Colonic mucosa (tissue), 4 donors: ENCODE data around the gene IL20RA. TPM values are rescaled to one million over a fixed set of nuclear protein-coding genes. Genes with fewer than 3 reads are reported as not detected.
A peak's percentile ranks its signal among the peaks of the same experiment; 100 is the strongest.

Experiments
- DNase-seq: peaks from one replicate; pipeline ENCODE4 v3.0.0-alpha.2; 2020
- H3K27ac ChIP-seq: fragments of 200-600 bp; one replicate; pipeline ENCODE4 v1.8.0; 2021
- H3K27me3 ChIP-seq: fragments of 200-600 bp; one replicate; pipeline ENCODE4 v1.8.0; 2021
- H3K36me3 ChIP-seq: fragments of 200-600 bp; one replicate; pipeline ENCODE4 v1.8.0; 2021
- H3K4me1 ChIP-seq: fragments of 200-600 bp; one replicate; pipeline ENCODE4 v1.8.0; 2021; ENCODE audit warnings: mild to moderate bottlenecking
- H3K4me3 ChIP-seq: fragments of 200-600 bp; one replicate; pipeline ENCODE4 v1.8.0; 2021
- H3K9ac ChIP-seq, 2 donors: one replicate each; pipeline ENCODE4 v1.7.0; 2013; ENCODE audit warnings: control low read depth in 2 of 2, low read depth in 2 of 2, low read length in 2 of 2
- H3K9me3 ChIP-seq: fragments of 200-600 bp; one replicate; pipeline ENCODE4 v1.8.0; 2021
- intact Hi-C: fragments of 100-400 bp; cut with DNase I; formaldehyde crosslinking; loops from one replicate; pipeline ENCODE4 v1.14.1; 2022
- total RNA-seq, 2 donors: library from RNA; stranded (reverse); fragmentation: NEBNext Ultra II Directional in 1 of 2; extraction: Animal tissue kit (Norgen Biotek cat#: 25700) in 1 of 2; gene quantifications; one replicate each; pipeline ENCODE4 v1.2.1, GENCODE V29; 2021
- TF ChIP-seq, protein P1 (sequence below): fragments of 200-600 bp; IDR thresholded peaks from one replicate; pipeline ENCODE4 v1.8.0; 2022; ENCODE audit warnings: antibody characterized with exemption, mild to moderate bottlenecking
- donor health status: healthy.
- donor health status: DM: no; HTN: no; CAD: no.
- donor health status: DM: no; HTN: no; CAD: no.

IL20RA gene
- total RNA-seq, 2 donors from 2014 or later: 12.2 to 12.8 TPM

DNA sequence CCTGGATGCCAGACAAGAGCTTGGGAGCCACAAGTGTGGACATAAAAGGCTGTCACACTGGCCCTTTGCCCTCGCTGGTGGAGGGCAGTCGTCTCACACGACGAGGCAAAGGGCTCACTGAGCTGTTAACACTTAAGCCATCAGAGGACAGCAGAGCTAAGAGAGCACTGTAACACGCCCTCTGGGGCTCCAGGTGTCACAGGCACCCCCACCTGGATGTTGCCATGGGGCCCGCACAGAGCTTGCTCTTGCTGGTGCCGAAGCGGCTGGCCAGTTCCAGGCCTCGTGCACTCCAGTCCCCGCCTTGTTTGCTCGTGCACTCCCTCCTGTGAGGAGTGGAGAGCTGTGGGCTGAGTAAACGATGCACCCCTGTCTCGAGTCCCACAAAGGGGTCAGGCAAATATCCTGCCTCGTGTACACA, 85.3 kb downstream of the IL20RA start:
- TF ChIP-seq, protein P1, sequence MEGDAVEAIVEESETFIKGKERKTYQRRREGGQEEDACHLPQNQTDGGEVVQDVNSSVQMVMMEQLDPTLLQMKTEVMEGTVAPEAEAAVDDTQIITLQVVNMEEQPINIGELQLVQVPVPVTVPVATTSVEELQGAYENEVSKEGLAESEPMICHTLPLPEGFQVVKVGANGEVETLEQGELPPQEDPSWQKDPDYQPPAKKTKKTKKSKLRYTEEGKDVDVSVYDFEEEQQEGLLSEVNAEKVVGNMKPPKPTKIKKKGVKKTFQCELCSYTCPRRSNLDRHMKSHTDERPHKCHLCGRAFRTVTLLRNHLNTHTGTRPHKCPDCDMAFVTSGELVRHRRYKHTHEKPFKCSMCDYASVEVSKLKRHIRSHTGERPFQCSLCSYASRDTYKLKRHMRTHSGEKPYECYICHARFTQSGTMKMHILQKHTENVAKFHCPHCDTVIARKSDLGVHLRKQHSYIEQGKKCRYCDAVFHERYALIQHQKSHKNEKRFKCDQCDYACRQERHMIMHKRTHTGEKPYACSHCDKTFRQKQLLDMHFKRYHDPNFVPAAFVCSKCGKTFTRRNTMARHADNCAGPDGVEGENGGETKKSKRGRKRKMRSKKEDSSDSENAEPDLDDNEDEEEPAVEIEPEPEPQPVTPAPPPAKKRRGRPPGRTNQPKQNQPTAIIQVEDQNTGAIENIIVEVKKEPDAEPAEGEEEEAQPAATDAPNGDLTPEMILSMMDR: no peak
- Histone ChIP-seq H3K27ac (peak overlapping the region; percentile 73), H3K9ac (peak overlapping the region in 1 of 2 donors; percentile 24), H3K36me3 (no peaks in the 10 kb centered on the region), H3K4me3 (no peak overlapping the region), H3K9me3 (no peaks in the 10 kb centered on the region), H3K27me3 (no peaks in the 10 kb centered on the region), H3K4me1 (peaks cover 9% of the 10 kb centered on the region)
- intact Hi-C loops: no loop called here
- DNase-seq: peak; percentile 83

GRCh38 chr6:136958168-136958567, 86.6 kb downstream of the IL20RA start:
- H3K9me3 ChIP-seq: no peaks in the 10 kb centered on the region
- intact Hi-C loops: no loop called here
- no peak overlapping the region for H3K4me3 ChIP-seq
- no peaks in the 10 kb centered on the region for H3K27me3 ChIP-seq
- peaks cover 9% of the 10 kb centered on the region for H3K4me1 ChIP-seq
- no peak for DNase-seq
- H3K27ac ChIP-seq: no peak overlapping the region
- TF ChIP-seq, protein P1: no peak
- no peaks in the 10 kb centered on the region for H3K36me3 ChIP-seq
- no peak overlapping the region for H3K9ac ChIP-seq

DNA sequence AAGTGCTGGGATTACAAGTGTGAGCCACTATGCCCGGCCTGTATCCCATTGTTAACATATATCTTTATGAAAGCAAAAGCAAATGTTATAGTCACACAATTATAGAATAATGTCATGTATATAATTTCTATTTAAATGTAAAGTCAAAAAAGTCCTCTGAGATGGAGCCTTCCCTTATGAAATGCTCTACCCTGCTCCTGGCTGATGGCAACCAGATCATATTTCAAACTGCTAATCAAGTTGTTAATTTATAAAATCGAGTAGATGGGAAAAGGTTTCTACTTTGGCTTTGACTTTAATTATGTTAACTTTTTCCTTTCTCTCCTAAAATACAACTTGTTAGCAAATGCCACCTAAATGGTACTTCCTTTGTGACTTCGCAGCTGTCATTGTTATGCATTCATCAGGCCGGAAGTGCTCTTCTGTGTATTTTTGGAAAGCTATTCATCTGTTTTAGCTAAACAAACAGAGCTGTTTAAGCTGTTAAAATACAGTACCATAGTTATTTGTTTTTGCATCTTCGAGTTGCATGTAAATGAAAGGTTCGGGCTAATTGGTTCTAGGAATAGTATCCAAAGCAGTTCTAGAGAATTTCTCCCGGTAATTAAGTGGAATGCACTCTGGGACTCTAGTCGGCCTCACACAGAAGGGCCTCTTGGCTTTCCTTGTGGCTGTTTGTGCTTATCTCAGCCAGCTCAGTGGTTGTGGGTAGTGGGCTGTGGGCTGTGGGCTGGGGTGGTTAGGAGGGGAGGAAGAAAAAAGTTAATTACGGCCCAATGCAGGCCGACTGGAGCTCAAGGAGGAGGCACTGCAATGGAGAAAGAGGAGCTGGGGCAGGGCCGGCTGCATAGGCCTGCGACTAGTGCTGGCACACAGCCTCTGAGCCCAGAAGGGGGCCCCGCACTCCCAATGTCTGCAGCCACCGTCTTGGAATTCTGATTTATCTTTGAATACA, 87.9 kb downstream of the IL20RA start:
- no peaks in the 10 kb centered on the region for H3K27me3 ChIP-seq
- intact Hi-C loops: no loop called here
- H3K9me3 ChIP-seq: no peaks in the 10 kb centered on the region
- TF ChIP-seq, protein P1: no peak
- peaks cover 9% of the 10 kb centered on the region for H3K4me1 ChIP-seq
- no peak overlapping the region for H3K9ac ChIP-seq
- H3K27ac ChIP-seq: no peak overlapping the region
- H3K36me3 ChIP-seq: no peaks in the 10 kb centered on the region
- DNase-seq: no peak
- no peak overlapping the region for H3K4me3 ChIP-seq

DNA sequence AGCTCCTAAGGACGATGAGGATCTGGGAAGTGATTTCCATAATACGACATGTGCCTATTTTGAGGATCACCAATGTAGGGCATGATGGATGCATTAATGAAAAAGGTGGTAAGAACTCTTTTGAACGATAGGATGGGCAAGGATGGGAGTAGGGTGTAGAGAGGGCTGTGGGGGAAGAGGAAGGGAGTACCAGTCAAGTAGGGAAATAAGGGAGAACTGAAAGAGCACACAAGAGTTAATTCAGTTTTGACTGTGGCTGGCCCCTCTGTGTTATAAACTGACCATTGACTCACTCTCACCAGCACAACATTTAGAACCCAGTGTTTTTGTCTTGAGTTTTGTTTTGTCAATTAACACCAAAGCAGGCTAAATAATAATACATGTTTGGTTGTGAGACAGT, 89.6 kb downstream of the IL20RA start:
- intact Hi-C loops: no loop called here
- H3K27ac ChIP-seq: no peak overlapping the region
- H3K4me3 ChIP-seq: no peak overlapping the region
- H3K36me3 ChIP-seq: no peaks in the 10 kb centered on the region
- DNase-seq: no peak
- H3K9ac ChIP-seq: no peak overlapping the region
- no peaks in the 10 kb centered on the region for H3K9me3 ChIP-seq
- peaks cover 9% of the 10 kb centered on the region for H3K4me1 ChIP-seq
- no peaks in the 10 kb centered on the region for H3K27me3 ChIP-seq
- TF ChIP-seq, protein P1: no peak

DNA sequence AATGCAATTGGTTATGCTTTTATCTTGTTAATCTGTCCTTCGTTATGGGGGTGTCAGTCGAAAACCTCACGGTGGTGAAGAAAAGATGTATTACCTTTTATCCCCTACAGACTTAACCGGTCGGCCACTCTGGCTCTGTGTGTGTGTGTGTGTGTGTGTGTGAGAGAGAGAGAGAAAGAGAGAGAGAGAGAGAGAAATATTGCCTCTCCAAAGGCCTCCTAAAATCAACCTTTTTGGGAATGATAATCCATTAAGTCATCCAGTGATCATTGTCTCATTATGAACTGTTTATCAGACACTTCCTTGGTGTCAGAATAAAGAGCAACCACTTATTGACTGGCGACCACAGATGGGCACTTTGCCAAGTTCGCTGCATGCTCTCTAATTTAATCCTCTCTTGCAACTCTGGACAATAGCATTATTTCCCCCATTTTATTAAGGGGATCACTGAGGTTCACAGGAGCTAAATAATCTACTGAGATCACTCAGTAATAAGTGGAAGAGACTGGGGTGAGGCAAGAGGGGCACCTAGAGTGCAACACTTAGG, 92.0 kb downstream of the IL20RA start:
- Histone ChIP-seq H3K9me3 (no peaks in the 10 kb centered on the region), H3K27me3 (no peaks in the 10 kb centered on the region), H3K36me3 (no peaks in the 10 kb centered on the region), H3K4me1 (no peaks in the 10 kb centered on the region), H3K27ac (no peak overlapping the region), H3K9ac (no peak overlapping the region), H3K4me3 (no peak overlapping the region)
- intact Hi-C loops: no loop called here
- DNase-seq: no peak
- TF ChIP-seq, protein P1: no peak
